GM21737 (cell line): Measurements from ENCODE around the gene TEX13B.

Experiments used
- ATAC-seq: cut with Tn5 transposase; IDR thresholded peaks from one replicate; pipeline ENCODE4 v1.9.1; 2021; ENCODE audit warnings: mild to moderate bottlenecking, moderate library complexity; ENCODE audit not compliant: unreplicated experiment

The TEX13B gene

DNA sequence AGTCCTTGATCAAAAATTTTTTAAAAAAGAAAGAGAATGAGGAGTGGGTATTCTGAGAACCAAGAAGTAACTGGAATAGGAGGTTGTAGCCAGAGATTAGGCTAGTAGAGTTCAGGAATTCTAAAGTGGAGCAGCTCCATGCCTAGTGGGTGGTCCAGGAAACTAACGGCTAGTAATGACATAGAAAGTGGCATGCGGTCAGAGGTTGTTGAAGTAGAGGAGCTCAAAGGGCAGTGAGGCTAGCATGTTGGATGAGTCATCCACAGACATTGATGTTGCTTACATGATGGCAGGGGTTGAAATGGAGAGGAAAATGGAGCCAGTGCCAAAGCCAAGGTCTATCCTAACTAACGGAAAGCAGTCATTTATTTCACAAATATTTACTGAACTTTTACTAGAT, 42.1 kb downstream of the TEX13B start:
- ATAC-seq: no peak

GRCh38 chrX:107936434-107936730, 45.8 kb downstream of the TEX13B start:
- no peak for ATAC-seq

DNA sequence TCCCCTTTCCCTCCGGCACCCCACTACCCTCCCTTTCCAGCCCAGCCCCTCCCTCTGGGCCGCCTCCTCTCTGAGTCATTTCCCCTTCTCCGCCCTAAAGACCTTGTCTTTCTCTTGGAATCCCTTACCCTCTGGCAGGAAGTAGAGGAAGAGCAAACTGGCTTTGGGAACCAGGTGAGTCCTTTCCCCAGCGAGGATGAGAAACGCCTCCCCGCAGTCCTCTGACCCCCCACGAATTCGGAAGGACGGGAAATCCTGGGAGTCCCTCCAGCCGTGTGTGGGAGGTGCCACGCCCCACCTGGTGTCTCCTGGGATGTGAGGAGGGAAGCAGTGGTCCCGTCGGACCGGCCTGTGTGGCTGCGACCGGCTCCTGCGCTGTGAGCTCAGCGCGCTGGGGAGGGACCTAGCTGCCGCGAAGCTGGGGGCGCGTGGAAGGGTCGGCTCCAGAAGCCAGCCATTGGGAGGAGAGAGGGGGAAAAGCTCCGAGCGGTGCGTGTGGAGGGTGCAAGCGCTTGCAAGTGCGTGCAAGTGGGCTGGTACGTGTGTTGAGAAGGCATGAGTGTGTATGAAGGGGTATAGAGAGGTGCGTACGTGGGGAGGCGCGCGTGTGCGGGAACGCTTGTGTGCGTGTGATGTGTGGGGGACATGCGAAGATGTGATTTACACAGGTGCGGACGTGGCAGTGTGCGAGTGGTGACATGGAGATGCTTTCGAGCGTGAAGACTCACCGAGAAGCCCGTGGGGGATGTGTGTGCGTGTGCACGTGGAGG, 46.3 kb downstream of the TEX13B start:
- no peak for ATAC-seq

- ATAC-seq: no peak
These were observed 47.0 kb downstream of the TEX13B start for GRCh38 chrX:107935200-107935599.

DNA sequence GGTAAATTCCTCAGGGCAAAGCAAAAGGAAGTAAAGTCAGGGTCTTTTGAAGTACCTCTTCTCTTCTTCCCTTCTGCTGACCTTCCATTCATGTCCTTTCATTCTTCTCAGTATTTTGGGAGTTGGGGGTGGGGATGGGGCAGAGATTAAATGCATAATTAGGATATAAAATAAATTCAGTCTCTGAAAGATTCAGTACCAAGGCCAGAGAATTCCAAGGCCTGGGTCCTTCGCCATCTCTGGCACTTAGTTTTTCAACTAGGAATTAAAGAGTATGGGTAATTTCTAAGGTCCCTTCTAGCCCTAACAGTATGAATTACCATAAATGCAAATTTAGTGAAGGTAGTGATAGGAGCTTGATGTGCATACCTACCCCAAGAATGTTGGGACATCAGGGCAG, 47.9 kb downstream of the TEX13B start:
- no peak for ATAC-seq
